CD4-positive, alpha-beta memory T cell (primary cell): Measurements from ENCODE around the gene ACOX2. TPM values are rescaled to one million over a fixed set of nuclear protein-coding genes. Genes with fewer than 3 reads are reported as not detected.
"Not testable (repeated sequence)": the region's sequence is repeated elsewhere in the genome, so short reads cannot be mapped to it uniquely, and the experiment has no call there.

Source experiments
- CTCF ChIA-PET: fragments of 350-600 bp; sonication (Branson Sonifier 250); formaldehyde crosslinking; loops from one replicate; lab custom pipeline; 2021; ENCODE audit warnings: inconsistent platforms; ENCODE audit not compliant: partially characterized antibody; lab: Charles Lee
- POLR2A ChIA-PET: fragments of 350-600 bp; sonication (Branson Sonifier 250); formaldehyde crosslinking; loops from one replicate; lab custom pipeline; 2021; ENCODE audit not compliant: partially characterized antibody; lab: Charles Lee
- DNase-seq, 5 donors: peaks; one replicate each; pipeline versions ENCODE4 v3.0.0 to v3.0.0-alpha.2; 2020 to 2022; ENCODE audit warnings: mixed read lengths in 1 of 5
- H3K27ac ChIP-seq: one replicate; pipeline ENCODE4 v1.7.0; 2013; ENCODE audit warnings: low read depth, low read length
- H3K27me3 ChIP-seq: 2 replicates; pipeline ENCODE4 v1.7.0; 2013; ENCODE audit warnings: mild to moderate bottlenecking, low read length, moderate library complexity; ENCODE audit not compliant: insufficient read depth
- H3K36me3 ChIP-seq: 2 replicates; pipeline ENCODE4 v1.7.0; 2013; ENCODE audit warnings: mild to moderate bottlenecking, low read length, moderate library complexity; ENCODE audit not compliant: insufficient read depth
- H3K4me1 ChIP-seq: 2 replicates; pipeline ENCODE4 v1.7.0; 2013; ENCODE audit warnings: mild to moderate bottlenecking, low read length, moderate library complexity; ENCODE audit not compliant: insufficient read depth
- H3K4me3 ChIP-seq, 2 donors: one replicate each; pipeline ENCODE4 v1.7.0; 2013; ENCODE audit warnings: low read length in 2 of 2, mild to moderate bottlenecking in 1 of 2
- H3K9me3 ChIP-seq, 2 donors: one replicate each; pipeline ENCODE4 v1.7.0; 2013; ENCODE audit warnings: low read length in 2 of 2, control low read depth in 1 of 2; ENCODE audit not compliant: control insufficient read depth in 1 of 2
- H3K27ac Mint-ChIP-seq, 7 donors: one replicate each; pipeline ENCODE4 v1.8.0; 2020 to 2021; ENCODE audit warnings: mixed read lengths in 7 of 7, mild to moderate bottlenecking in 6 of 7, inconsistent platforms in 3 of 7, moderate library complexity in 3 of 7
- H3K27me3 Mint-ChIP-seq, 2 donors: one replicate each; pipeline ENCODE4 v1.8.0; 2020 to 2021; ENCODE audit warnings: mixed read lengths in 2 of 2
- H3K36me3 Mint-ChIP-seq, 2 donors: one replicate each; pipeline ENCODE4 v1.8.0; 2020 to 2021; ENCODE audit warnings: mixed read lengths in 2 of 2, inconsistent platforms in 1 of 2, mild to moderate bottlenecking in 1 of 2
- H3K4me1 Mint-ChIP-seq, 4 donors: one replicate each; pipeline ENCODE4 v1.8.0; 2020 to 2021; ENCODE audit warnings: mixed read lengths in 4 of 4, mild to moderate bottlenecking in 1 of 4
- H3K4me3 Mint-ChIP-seq, 8 donors: one replicate each; pipeline ENCODE4 v1.8.0; 2020 to 2021; ENCODE audit warnings: mixed read lengths in 8 of 8, mild to moderate bottlenecking in 7 of 8, moderate library complexity in 6 of 8, inconsistent platforms in 3 of 8
- H3K9me3 Mint-ChIP-seq, 8 donors: one replicate each; pipeline ENCODE4 v1.8.0; 2020 to 2021; ENCODE audit warnings: mixed read lengths in 8 of 8, mild to moderate bottlenecking in 5 of 8, inconsistent platforms in 3 of 8, moderate library complexity in 1 of 8
- intact Hi-C: fragments of 100-400 bp; cut with micrococcal nuclease; formaldehyde crosslinking; loops from one replicate; pipeline ENCODE4 v1.15.1; 2023
- polyA plus RNA-seq, 2 donors: library from polyadenylated mRNA; unstranded; fragments of 300-500 nt; fragmentation: Illumina TruSeq; gene quantifications; one replicate each; pipeline ENCODE4 v1.2.3, GENCODE V29; 2021
- total RNA-seq, 2 experiments: library from RNA; stranded (reverse); gene quantifications; one replicate each; pipeline ENCODE4 v1.2.3, GENCODE V29; 2021

Gene ACOX2
- total and polyA plus RNA-seq, 4 experiments from 2014 or later: not detected

DNA sequence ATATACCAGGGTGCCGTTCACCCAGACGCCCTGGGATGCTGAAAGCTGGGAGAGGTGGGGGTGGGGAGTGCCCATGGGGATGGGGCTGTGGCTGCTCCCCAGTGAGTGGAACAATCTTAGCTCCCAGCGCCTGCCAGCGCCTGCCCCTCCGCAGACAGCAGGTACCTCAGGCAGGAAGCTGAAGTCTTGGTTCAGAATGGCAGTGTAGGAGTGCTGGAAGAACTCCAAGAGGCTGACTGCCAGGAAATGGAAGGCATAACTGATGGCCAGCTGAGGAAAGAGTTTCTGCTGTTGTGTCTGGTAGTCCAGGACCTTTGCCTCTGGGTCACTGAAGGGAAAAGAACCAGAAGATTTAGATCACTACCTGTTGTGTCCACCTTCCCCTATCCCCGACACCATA is 8.4 kb downstream of the ACOX2 start:
- ChIA-PET CTCF (interaction anchor here (0.8 to 1.1 kb wide), 2 partner anchors 38 to 55 kb away, joined by 3 to 4 read pairs; no protein-coding TSS in a partner anchor), POLR2A (no interaction called here)
- intact Hi-C loops: no loop called here
- H3K27me3 Mint-ChIP-seq: no peaks in the 10 kb centered on the region
- DNase-seq: no peak
- Histone ChIP-seq H3K4me3 (no peak overlapping the region), H3K9me3 (no peaks in the 10 kb centered on the region), H3K27me3 (no peaks in the 10 kb centered on the region), H3K36me3 (no peaks in the 10 kb centered on the region), H3K4me1 (peaks cover 9% of the 10 kb centered on the region), H3K27ac (no peak overlapping the region)
- H3K36me3 Mint-ChIP-seq: no peaks in the 10 kb centered on the region
- no peak overlapping the region for H3K4me3 Mint-ChIP-seq
- no peak overlapping the region for H3K27ac Mint-ChIP-seq
- no peaks in the 10 kb centered on the region for H3K9me3 Mint-ChIP-seq
- H3K4me1 Mint-ChIP-seq: peaks cover 4 to 8% (median 7%) of the 10 kb centered on the region in 4 donors

DNA sequence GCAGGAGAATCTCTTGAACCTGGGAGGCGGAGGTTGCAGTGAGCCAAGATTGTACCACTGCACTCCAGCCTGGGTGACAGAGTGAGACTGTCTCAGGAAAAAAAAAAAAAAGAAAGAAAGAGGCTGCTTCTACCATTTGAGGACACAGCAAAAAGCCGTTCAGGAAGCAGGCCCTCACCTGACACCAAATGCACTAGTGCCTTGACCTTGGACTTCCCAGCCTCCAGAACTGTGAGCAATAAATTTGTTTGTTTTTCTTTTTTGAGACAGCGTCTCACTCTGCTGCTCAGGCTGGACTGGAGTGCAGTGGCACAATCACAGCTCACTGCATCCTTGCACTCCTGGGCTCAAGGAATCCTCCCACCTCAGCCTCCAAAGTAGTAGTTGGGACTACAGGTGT is 9.6 kb downstream of the ACOX2 start:
- H3K27ac Mint-ChIP-seq, H3K4me1 ChIP-seq, H3K36me3 ChIP-seq, H3K27ac ChIP-seq, H3K4me3 ChIP-seq, POLR2A ChIA-PET, H3K27me3 Mint-ChIP-seq, intact Hi-C loops, H3K4me1 Mint-ChIP-seq, H3K4me3 Mint-ChIP-seq, H3K9me3 Mint-ChIP-seq, H3K9me3 ChIP-seq, H3K36me3 Mint-ChIP-seq, DNase-seq, H3K27me3 ChIP-seq: not testable (repeated sequence)
- CTCF ChIA-PET: interaction anchor here (2.6 kb wide), 1 partner anchor 64 kb away, joined by 8 read pairs; no protein-coding TSS in a partner anchor

DNA sequence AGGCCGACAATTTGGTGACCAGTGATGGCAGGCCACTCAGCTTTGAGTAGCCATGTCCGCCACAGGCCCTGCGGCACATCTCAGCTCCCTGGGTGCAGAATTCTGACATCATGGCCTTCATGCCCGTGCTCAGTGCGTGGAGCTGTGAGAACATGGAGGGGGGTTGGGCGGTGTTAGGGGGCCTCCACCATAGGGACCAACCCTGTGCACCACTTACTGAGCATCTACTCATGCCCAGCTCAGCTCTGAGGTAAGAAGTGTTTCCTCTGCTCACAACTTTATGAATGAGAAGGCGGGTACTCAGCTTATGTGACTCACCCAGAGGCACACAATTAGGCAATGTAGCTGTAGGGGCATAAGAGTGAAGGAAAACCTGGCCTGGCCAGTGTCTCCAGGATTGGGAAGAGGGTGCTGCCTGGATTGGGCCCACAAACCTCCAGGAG is 10.5 kb downstream of the ACOX2 start:
- no peaks in the 10 kb centered on the region for H3K27me3 ChIP-seq
- ChIA-PET CTCF (interaction anchor here (0.8 to 2.6 kb wide), 2 partner anchors 31 to 63 kb away, joined by 3 to 8 read pairs; no protein-coding TSS in a partner anchor), POLR2A (no interaction called here)

DNA sequence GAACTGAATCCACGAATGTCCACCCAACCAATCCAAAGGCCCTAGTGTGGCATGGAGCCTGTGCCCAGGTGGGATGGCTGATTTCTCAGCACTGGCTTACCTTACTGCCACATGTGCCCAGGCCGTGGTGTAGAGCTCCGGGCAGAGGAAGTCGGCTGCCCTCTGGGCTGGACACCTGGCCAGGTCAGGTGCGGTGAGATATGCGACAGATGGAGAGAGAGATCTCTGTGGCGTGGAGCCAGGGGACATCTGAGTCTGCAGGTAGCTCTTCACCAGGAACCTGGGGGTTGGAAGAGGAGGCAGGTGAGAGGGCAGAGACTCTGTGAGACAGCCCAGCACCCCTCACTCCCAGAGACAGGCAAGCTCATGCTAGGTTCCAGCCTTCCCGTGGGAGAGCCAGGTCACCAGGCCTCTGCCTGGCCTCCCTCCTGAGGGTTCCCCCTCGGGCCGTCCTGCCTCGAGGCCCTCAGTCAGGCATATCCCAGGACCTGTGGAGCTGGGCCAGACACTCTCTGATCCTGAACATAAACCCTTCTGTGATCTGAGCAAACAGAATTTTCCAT is 12.6 kb downstream of the ACOX2 start:
- Histone ChIP-seq H3K36me3 (no peaks in the 10 kb centered on the region), H3K4me1 (no peaks in the 10 kb centered on the region), H3K4me3 (no peak overlapping the region), H3K27me3 (no peaks in the 10 kb centered on the region), H3K27ac (no peak overlapping the region), H3K9me3 (no peaks in the 10 kb centered on the region)
- no peak overlapping the region for H3K4me3 Mint-ChIP-seq
- no peaks in the 10 kb centered on the region for H3K9me3 Mint-ChIP-seq
- H3K27me3 Mint-ChIP-seq: no peaks in the 10 kb centered on the region
- H3K27ac Mint-ChIP-seq: no peak overlapping the region
- CTCF ChIA-PET: no interaction called here
- H3K36me3 Mint-ChIP-seq: no peaks in the 10 kb centered on the region
- POLR2A ChIA-PET: no interaction called here
- H3K4me1 Mint-ChIP-seq: no peaks in the 10 kb centered on the region
- DNase-seq: no peak
- intact Hi-C loops: no loop called here

More for the DNA sequence above, 10.5 kb downstream of the ACOX2 start:
- Histone ChIP-seq H3K4me3 (no peak overlapping the region), H3K36me3 (no peaks in the 10 kb centered on the region), H3K9me3 (no peaks in the 10 kb centered on the region), H3K4me1 (no peaks in the 10 kb centered on the region), H3K27ac (no peak overlapping the region)
- Mint-ChIP-seq H3K27ac (no peak overlapping the region), H3K27me3 (no peaks in the 10 kb centered on the region), H3K4me3 (no peak overlapping the region), H3K9me3 (no peaks in the 10 kb centered on the region), H3K4me1 (no peaks in the 10 kb centered on the region), H3K36me3 (no peaks in the 10 kb centered on the region)
- DNase-seq: no peak
- intact Hi-C loops: no loop called here

DNA sequence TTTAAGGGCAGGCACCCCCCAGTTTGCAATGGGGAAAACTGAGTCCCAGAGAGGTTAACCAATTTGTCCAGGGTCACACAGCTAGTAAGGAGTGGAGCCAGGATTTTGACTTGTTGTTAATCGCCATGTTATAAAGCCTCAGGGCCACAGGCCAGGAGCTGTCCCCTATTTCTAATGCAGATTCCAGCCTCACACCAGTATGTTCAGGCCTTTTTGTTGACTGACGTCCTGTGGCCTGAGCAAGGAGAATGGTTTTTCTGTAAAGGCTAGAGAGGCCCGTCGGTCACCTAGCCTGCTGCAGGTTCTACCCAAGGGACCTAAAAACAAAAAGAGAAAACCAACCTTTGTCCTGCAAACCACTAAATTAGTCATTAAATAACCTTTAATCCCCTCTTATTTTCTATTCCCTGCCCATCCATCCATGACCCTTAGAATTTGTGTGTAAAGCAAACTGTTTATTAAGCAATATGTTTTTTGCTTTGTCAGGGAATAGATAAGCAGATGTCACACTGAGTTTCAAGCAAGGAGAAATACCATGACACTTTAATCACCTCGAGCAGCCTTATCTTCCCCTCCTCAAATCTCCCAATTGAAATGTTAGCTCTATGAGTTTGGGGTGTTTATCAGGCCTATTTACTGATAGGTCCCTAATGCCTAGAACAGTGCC is 14.1 kb downstream of the ACOX2 start:
- Mint-ChIP-seq H3K27ac (no peak overlapping the region), H3K36me3 (no peaks in the 10 kb centered on the region), H3K4me3 (no peak overlapping the region), H3K9me3 (no peaks in the 10 kb centered on the region), H3K4me1 (no peaks in the 10 kb centered on the region), H3K27me3 (no peaks in the 10 kb centered on the region)
- CTCF ChIA-PET: interaction anchor here (0.7 to 1.0 kb wide), 3 partner anchors 10 to 32 kb away, joined by 3 read pairs; no protein-coding TSS in a partner anchor
- DNase-seq: no peak
- Histone ChIP-seq H3K27ac (no peak overlapping the region), H3K9me3 (no peaks in the 10 kb centered on the region), H3K4me3 (no peak overlapping the region), H3K4me1 (no peaks in the 10 kb centered on the region), H3K27me3 (no peaks in the 10 kb centered on the region), H3K36me3 (no peaks in the 10 kb centered on the region)
- intact Hi-C loops: no loop called here
- POLR2A ChIA-PET: no interaction called here

GRCh38 chr3:58521917-58522631 is 14.9 kb downstream of the ACOX2 start:
- H3K4me1 ChIP-seq: no peaks in the 10 kb centered on the region
- intact Hi-C loops: no loop called here
- H3K4me3 ChIP-seq: no peak overlapping the region
- Mint-ChIP-seq H3K4me1 (no peaks in the 10 kb centered on the region), H3K4me3 (no peak overlapping the region), H3K36me3 (no peaks in the 10 kb centered on the region), H3K9me3 (no peaks in the 10 kb centered on the region), H3K27me3 (no peaks in the 10 kb centered on the region), H3K27ac (peak overlapping the region in 1 of 7 donors; percentile 15)
- CTCF ChIA-PET: interaction anchor here (0.6 kb wide), 1 partner anchor 44 kb away, joined by 3 read pairs; no protein-coding TSS in a partner anchor
- no peaks in the 10 kb centered on the region for H3K36me3 ChIP-seq
- no peak overlapping the region for H3K27ac ChIP-seq
- no peaks in the 10 kb centered on the region for H3K27me3 ChIP-seq
- no peak for DNase-seq
- POLR2A ChIA-PET: no interaction called here
- H3K9me3 ChIP-seq: no peaks in the 10 kb centered on the region

GRCh38 chr3:58521336-58521670 is 15.7 kb downstream of the ACOX2 start:
- no peak for DNase-seq
- Histone ChIP-seq H3K4me1 (no peaks in the 10 kb centered on the region), H3K9me3 (no peaks in the 10 kb centered on the region), H3K27me3 (no peaks in the 10 kb centered on the region), H3K4me3 (no peak overlapping the region), H3K27ac (no peak overlapping the region), H3K36me3 (no peaks in the 10 kb centered on the region)
- ChIA-PET POLR2A (no interaction called here), CTCF (interaction anchor here (2.0 kb wide), 1 partner anchor 11 kb away, joined by 7 read pairs; no protein-coding TSS in a partner anchor)
- intact Hi-C loops: no loop called here
- Mint-ChIP-seq H3K4me3 (no peak overlapping the region), H3K36me3 (no peaks in the 10 kb centered on the region), H3K4me1 (no peaks in the 10 kb centered on the region), H3K27me3 (no peaks in the 10 kb centered on the region), H3K9me3 (no peaks in the 10 kb centered on the region), H3K27ac (peak overlapping the region in 1 of 7 donors; percentile 17)
